GM18868 (cell line): ENCODE results near the gene DHRS4L2.
"Not testable (repeated sequence)": the region's sequence is repeated elsewhere in the genome, so short reads cannot be mapped to it uniquely, and the experiment has no call there.

ENCODE experiments used
- ATAC-seq: cut with Tn5 transposase; IDR thresholded peaks from one replicate; pipeline ENCODE4 v1.9.1; 2021; ENCODE audit warnings: mild to moderate bottlenecking, moderate library complexity; ENCODE audit not compliant: unreplicated experiment

DHRS4L2 gene

GRCh38 chr14:24013654-24014514 is 25.2 kb downstream of the DHRS4L2 start:
- peak; percentile 67 for ATAC-seq

- ATAC-seq: not testable (repeated sequence)
Measured at GRCh38 chr14:24015745-24016144, 27.0 kb downstream of the DHRS4L2 start.

GRCh38 chr14:24018978-24019377 is 30.2 kb downstream of the DHRS4L2 start:
- not testable (repeated sequence) for ATAC-seq

- not testable (repeated sequence) for ATAC-seq
Measured at GRCh38 chr14:24019944-24020343, 31.2 kb downstream of the DHRS4L2 start.

- ATAC-seq: not testable (repeated sequence)
Measured at GRCh38 chr14:24020520-24020919, 31.8 kb downstream of the DHRS4L2 start.

- not testable (repeated sequence) for ATAC-seq
Measured at GRCh38 chr14:24024939-24025418, 36.2 kb downstream of the DHRS4L2 start.

- ATAC-seq: not testable (repeated sequence)
Measured at GRCh38 chr14:24029687-24030086, 41.0 kb downstream of the DHRS4L2 start.

GRCh38 chr14:24031331-24031730 is 42.6 kb downstream of the DHRS4L2 start:
- not testable (repeated sequence) for ATAC-seq

- ATAC-seq: no peak
Measured at GRCh38 chr14:24032727-24033418, 44.1 kb downstream of the DHRS4L2 start.

GRCh38 chr14:24035769-24036168 is 47.0 kb downstream of the DHRS4L2 start:
- ATAC-seq: peak; percentile 7

- ATAC-seq: peak; percentile 65
Measured at GRCh38 chr14:24036169-24036962, 47.6 kb downstream of the DHRS4L2 start.

- ATAC-seq: peak; percentile 22
Measured at GRCh38 chr14:24036963-24037657, 48.4 kb downstream of the DHRS4L2 start.

GRCh38 chr14:24037658-24038037 is 48.9 kb downstream of the DHRS4L2 start:
- no peak for ATAC-seq

- no peak for ATAC-seq
Measured at GRCh38 chr14:24038686-24039085, 50.0 kb downstream of the DHRS4L2 start.

- ATAC-seq: no peak
Measured at GRCh38 chr14:24040692-24041091, 52.0 kb downstream of the DHRS4L2 start.

GRCh38 chr14:24042746-24043145 is 54.0 kb downstream of the DHRS4L2 start:
- no peak for ATAC-seq

- ATAC-seq: not testable (repeated sequence)
Measured at GRCh38 chr14:24049002-24049401, 60.3 kb downstream of the DHRS4L2 start.

- not testable (repeated sequence) for ATAC-seq
Measured at GRCh38 chr14:24050753-24051152, 62.0 kb downstream of the DHRS4L2 start.

GRCh38 chr14:24051176-24051788 is 62.6 kb downstream of the DHRS4L2 start:
- peak; percentile 21 for ATAC-seq
